Natural killer cell treated with Interleukin-12 subunit alpha and Interleukin-12 subunit beta and Interleukin-15 and Interleukin-18, amount 100 ng/mL, for 72 hours (primary cell): ENCODE measurements around the gene GJB2. TPM values are rescaled to one million over a fixed set of nuclear protein-coding genes. Genes with fewer than 3 reads are reported as not detected.

Source experiments
- ATAC-seq, 2 donors: fragments of 150-1000 bp; cut with Tn5 transposase in 1 of 2; sonication (Bioruptor Pico), chemical (Tn5 transposase) in 1 of 2; 2 replicates each; pipeline ENCODE4 v1.10.0; 2021
- DNase-seq: peaks from one replicate; pipeline ENCODE4 v3.0.0; 2022; ENCODE audit warnings: low spot score
- H3K27ac Mint-ChIP-seq, 2 donors: 1 replicate in 1 of 2; 2 replicates in 1 of 2; pipeline ENCODE4 v1.8.0; 2022; ENCODE audit warnings: mixed read lengths in 2 of 2, mild to moderate bottlenecking in 1 of 2, moderate library complexity in 1 of 2
- H3K27me3 Mint-ChIP-seq, 2 donors: 1 replicate in 1 of 2; 2 replicates in 1 of 2; pipeline ENCODE4 v1.8.0; 2022; ENCODE audit warnings: mixed read lengths in 2 of 2
- H3K36me3 Mint-ChIP-seq: one replicate; pipeline ENCODE4 v1.8.0; 2022; ENCODE audit warnings: mixed read lengths
- H3K4me1 Mint-ChIP-seq, 2 donors: 1 replicate in 1 of 2; 2 replicates in 1 of 2; pipeline ENCODE4 v1.8.0; 2022; ENCODE audit warnings: low read depth in 2 of 2, mixed read lengths in 2 of 2, mild to moderate bottlenecking in 1 of 2
- H3K4me3 Mint-ChIP-seq: one replicate; pipeline ENCODE4 v1.8.0; 2022; ENCODE audit warnings: mixed read lengths
- H3K9me3 Mint-ChIP-seq: 2 replicates; pipeline ENCODE4 v1.8.0; 2022; ENCODE audit warnings: mixed read lengths
- total RNA-seq, 2 donors: library from RNA; stranded (reverse); gene quantifications; one replicate each; pipeline ENCODE4 v1.2.3, GENCODE V29; 2022

GJB2 gene
- total RNA-seq, 2 donors from 2014 or later, result 0.17 to 6.0 TPM

- Mint-ChIP-seq H3K4me1 (no peaks in the 10 kb centered on the region), H3K36me3 (no peaks in the 10 kb centered on the region), H3K4me3 (no peak overlapping the region), H3K27ac (no peak overlapping the region), H3K9me3 (no peaks in the 10 kb centered on the region), H3K27me3 (peaks cover 28 to 47% of the 10 kb centered on the region in 2 donors)
- DNase-seq (no peak), ATAC-seq (no peak)
Observed at GRCh38 chr13:20150561-20150960, 42.2 kb downstream of the GJB2 start.

- no peaks in the 10 kb centered on the region for H3K36me3 Mint-ChIP-seq
- no peak for DNase-seq
- ATAC-seq, result no peak
- no peaks in the 10 kb centered on the region for H3K9me3 Mint-ChIP-seq
- no peaks in the 10 kb centered on the region for H3K4me1 Mint-ChIP-seq
- no peak overlapping the region for H3K27ac Mint-ChIP-seq
- H3K27me3 Mint-ChIP-seq, result peaks cover 25 to 40% of the 10 kb centered on the region in 2 donors
- no peak overlapping the region for H3K4me3 Mint-ChIP-seq
Observed at GRCh38 chr13:20149762-20150161, 43.0 kb downstream of the GJB2 start.

- DNase-seq, result peak; percentile 40
- Mint-ChIP-seq H3K27me3 (peaks cover 30 to 37% of the 10 kb centered on the region in 2 donors), H3K4me3 (no peak overlapping the region), H3K9me3 (no peaks in the 10 kb centered on the region), H3K36me3 (no peaks in the 10 kb centered on the region), H3K27ac (no peak overlapping the region), H3K4me1 (no peaks in the 10 kb centered on the region)
- ATAC-seq, result no peak
Observed at GRCh38 chr13:20148501-20149183, 44.1 kb downstream of the GJB2 start.

GRCh38 chr13:20146381-20146780 is 46.4 kb downstream of the GJB2 start:
- ATAC-seq, result no peak
- peak; percentile 1 for DNase-seq
- H3K36me3 Mint-ChIP-seq, result no peaks in the 10 kb centered on the region
- no peak overlapping the region for H3K4me3 Mint-ChIP-seq
- no peaks in the 10 kb centered on the region for H3K4me1 Mint-ChIP-seq
- H3K9me3 Mint-ChIP-seq, result no peaks in the 10 kb centered on the region
- H3K27ac Mint-ChIP-seq, result no peak overlapping the region
- peaks cover 32 to 45% of the 10 kb centered on the region in 2 donors for H3K27me3 Mint-ChIP-seq

- peak in 1 of 2 donors; percentile 11 for ATAC-seq
Observed at GRCh38 chr13:20145521-20145920, 47.2 kb downstream of the GJB2 start.

GRCh38 chr13:20144141-20144850 is 48.4 kb downstream of the GJB2 start:
- Mint-ChIP-seq H3K27me3 (peaks cover 20 to 46% of the 10 kb centered on the region in 2 donors), H3K9me3 (no peaks in the 10 kb centered on the region), H3K36me3 (no peaks in the 10 kb centered on the region), H3K4me1 (no peaks in the 10 kb centered on the region), H3K27ac (no peak overlapping the region), H3K4me3 (no peak overlapping the region)
- DNase-seq (peak; percentile 56), ATAC-seq (no peak)

More at GRCh38 chr13:20145521-20145920, 47.2 kb downstream of the GJB2 start:
- Mint-ChIP-seq H3K4me3 (no peak overlapping the region), H3K36me3 (no peaks in the 10 kb centered on the region), H3K9me3 (no peaks in the 10 kb centered on the region), H3K4me1 (no peaks in the 10 kb centered on the region), H3K27me3 (peaks cover 30 to 49% of the 10 kb centered on the region in 2 donors), H3K27ac (no peak overlapping the region)
- DNase-seq, result peak; percentile 22

- Mint-ChIP-seq H3K4me3 (no peak overlapping the region), H3K9me3 (no peaks in the 10 kb centered on the region), H3K4me1 (no peaks in the 10 kb centered on the region), H3K36me3 (no peaks in the 10 kb centered on the region), H3K27ac (no peak overlapping the region), H3K27me3 (peaks cover 17 to 41% of the 10 kb centered on the region in 2 donors)
- DNase-seq, result peak; percentile 41
- no peak for ATAC-seq
Observed at GRCh38 chr13:20142927-20143480, 49.7 kb downstream of the GJB2 start.

- Mint-ChIP-seq H3K27ac (no peak overlapping the region), H3K4me1 (no peaks in the 10 kb centered on the region), H3K4me3 (no peak overlapping the region), H3K27me3 (peaks cover 17 to 48% of the 10 kb centered on the region in 2 donors), H3K9me3 (no peaks in the 10 kb centered on the region), H3K36me3 (no peaks in the 10 kb centered on the region)
- ATAC-seq, result no peak
- peak; percentile 58 for DNase-seq
Observed at GRCh38 chr13:20142023-20142926, 50.5 kb downstream of the GJB2 start.

GRCh38 chr13:20141238-20142022 is 51.3 kb downstream of the GJB2 start:
- Mint-ChIP-seq H3K27ac (no peak overlapping the region), H3K9me3 (no peaks in the 10 kb centered on the region), H3K4me1 (no peaks in the 10 kb centered on the region), H3K36me3 (no peaks in the 10 kb centered on the region), H3K4me3 (no peak overlapping the region), H3K27me3 (peaks cover 14 to 48% of the 10 kb centered on the region in 2 donors)
- no peak for ATAC-seq
- peak; percentile 45 for DNase-seq

GRCh38 chr13:20140487-20140886 is 52.3 kb downstream of the GJB2 start:
- H3K27ac Mint-ChIP-seq, result no peak overlapping the region
- peaks cover 14 to 48% of the 10 kb centered on the region in 2 donors for H3K27me3 Mint-ChIP-seq
- no peaks in the 10 kb centered on the region for H3K36me3 Mint-ChIP-seq
- no peak for DNase-seq
- H3K4me3 Mint-ChIP-seq, result no peak overlapping the region
- no peaks in the 10 kb centered on the region for H3K4me1 Mint-ChIP-seq
- ATAC-seq, result no peak
- H3K9me3 Mint-ChIP-seq, result no peaks in the 10 kb centered on the region

GRCh38 chr13:20137875-20138274 is 54.9 kb downstream of the GJB2 start:
- no peak overlapping the region for H3K4me3 Mint-ChIP-seq
- no peak for ATAC-seq
- H3K27ac Mint-ChIP-seq, result no peak overlapping the region
- H3K36me3 Mint-ChIP-seq, result no peaks in the 10 kb centered on the region
- peaks cover 8 to 44% of the 10 kb centered on the region in 2 donors for H3K27me3 Mint-ChIP-seq
- H3K4me1 Mint-ChIP-seq, result no peaks in the 10 kb centered on the region
- no peaks in the 10 kb centered on the region for H3K9me3 Mint-ChIP-seq
- peak; percentile 8 for DNase-seq
